Uterus (tissue), 2 donors: ENCODE measurements around the gene FOSB.

Experiments
- CTCF ChIP-seq, 4 experiments: fragments of 200-600 bp in 2 of 4; fragments of 450-650 bp in 2 of 4; sonication (generic) in 2 of 4; IDR thresholded peaks; one replicate each; pipeline ENCODE4 v1.5.1; 2016 to 2019; ENCODE audit warnings: antibody characterized with exemption in 4 of 4, mild to moderate bottlenecking in 2 of 4, moderate library complexity in 1 of 4
- POLR2A ChIP-seq, 2 donors: fragments of 450-650 bp; IDR thresholded peaks; one replicate each; pipeline ENCODE4 v1.6.1; 2016; ENCODE audit warnings: antibody characterized with exemption in 2 of 2, mild to moderate bottlenecking in 1 of 2, moderate library complexity in 1 of 2

- TF ChIP-seq CTCF (IDR thresholded peaks at IDR 0.05) = no peak
- no peak for TF ChIP-seq POLR2A (IDR thresholded peaks at IDR 0.05)
Observed at GRCh38 chr19:45492627-45493470, 25.1 kb downstream of the FOSB start.
